ENCODE results near the gene NRG3. TPM values are rescaled to one million over a fixed set of nuclear protein-coding genes. Genes with fewer than 3 reads are reported as not detected.

The NRG3 gene
- total and polyA plus RNA-seq, 2 of the 8 experiments (the other 6 are each of a cell fraction or from before 2014, with no cell fraction given), result 4.2 to 5.0 TPM

- TF ChIP-seq, protein P1, sequence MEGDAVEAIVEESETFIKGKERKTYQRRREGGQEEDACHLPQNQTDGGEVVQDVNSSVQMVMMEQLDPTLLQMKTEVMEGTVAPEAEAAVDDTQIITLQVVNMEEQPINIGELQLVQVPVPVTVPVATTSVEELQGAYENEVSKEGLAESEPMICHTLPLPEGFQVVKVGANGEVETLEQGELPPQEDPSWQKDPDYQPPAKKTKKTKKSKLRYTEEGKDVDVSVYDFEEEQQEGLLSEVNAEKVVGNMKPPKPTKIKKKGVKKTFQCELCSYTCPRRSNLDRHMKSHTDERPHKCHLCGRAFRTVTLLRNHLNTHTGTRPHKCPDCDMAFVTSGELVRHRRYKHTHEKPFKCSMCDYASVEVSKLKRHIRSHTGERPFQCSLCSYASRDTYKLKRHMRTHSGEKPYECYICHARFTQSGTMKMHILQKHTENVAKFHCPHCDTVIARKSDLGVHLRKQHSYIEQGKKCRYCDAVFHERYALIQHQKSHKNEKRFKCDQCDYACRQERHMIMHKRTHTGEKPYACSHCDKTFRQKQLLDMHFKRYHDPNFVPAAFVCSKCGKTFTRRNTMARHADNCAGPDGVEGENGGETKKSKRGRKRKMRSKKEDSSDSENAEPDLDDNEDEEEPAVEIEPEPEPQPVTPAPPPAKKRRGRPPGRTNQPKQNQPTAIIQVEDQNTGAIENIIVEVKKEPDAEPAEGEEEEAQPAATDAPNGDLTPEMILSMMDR (IDR thresholded peaks at IDR 0.05; ENCODE audit: control extremely low read depth in 1 of 3, insufficient read depth in 1 of 3, low read depth in 1 of 3, low read length in 3 of 3), result no peak
- TF ChIP-seq YY1 (IDR thresholded peaks at IDR 0.05; ENCODE audit: low read depth, low read length), result no peak
- TF ChIP-seq CHD2 (IDR thresholded peaks at IDR 0.05; ENCODE audit: low read length), result no peak
- TF ChIP-seq ZNF274 (IDR thresholded peaks at IDR 0.05; ENCODE audit: borderline replicate concordance, extremely low read depth, low read length), result no peak
- TF ChIP-seq NANOG (IDR thresholded peaks at IDR 0.05; ENCODE audit: insufficient read depth, low read depth, low read length, poor library complexity, severe bottlenecking), result no peak
- TF ChIP-seq SIX5 (IDR thresholded peaks at IDR 0.05; ENCODE audit: low read depth, low read length), result no peak
These were observed 336.4 kb downstream of the NRG3 start (continued) for GRCh38 chr10:82211346-82211745.
